KG1 (cell line): ENCODE results near the gene PCOLCE2.

Experiments
- DNase-seq: peaks from one replicate; lab custom pipeline; 2025; lab: John Stamatoyannopoulos, UW

PCOLCE2 gene

DNA sequence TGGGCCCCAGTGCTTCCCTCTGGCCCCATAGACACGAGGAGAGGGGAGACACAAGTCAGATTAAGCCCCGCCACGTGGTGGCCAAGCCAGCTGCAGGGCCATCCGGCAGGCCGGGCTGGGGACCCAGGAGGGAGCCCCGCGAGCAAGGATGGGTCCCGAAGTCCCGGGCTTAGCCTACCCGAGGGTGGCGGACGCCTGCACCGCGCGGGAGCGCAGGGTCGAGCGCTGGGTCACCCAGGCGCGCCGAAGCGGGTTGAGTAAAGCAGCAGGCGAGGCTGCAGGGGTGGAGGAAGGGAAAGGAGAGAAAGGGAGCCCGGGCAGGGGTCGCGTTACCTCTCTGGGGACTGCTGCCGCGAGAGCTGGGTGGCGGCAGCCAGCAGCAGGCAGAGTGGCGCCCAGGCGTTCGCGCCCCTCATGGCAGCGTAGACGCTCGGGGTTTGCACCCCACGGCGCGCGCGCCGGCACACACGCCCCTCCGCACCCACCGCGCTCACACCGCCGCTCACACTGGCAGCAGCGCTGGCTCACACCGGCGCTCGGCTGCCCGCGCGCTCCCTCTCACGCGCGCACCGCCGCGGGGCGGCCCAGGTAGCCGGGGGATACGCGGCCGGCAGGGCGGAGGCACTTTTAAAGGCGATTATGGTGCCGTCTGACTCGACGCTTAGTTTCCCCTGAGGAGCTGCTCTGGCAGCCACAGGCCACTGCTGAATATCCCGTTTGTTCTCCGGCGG, at the start of gene PCOLCE2:
PCOLCE2 (minus strand) TSS at position 603 of the 731 bp plus-strand sequence; CDS start at position 416, 187 bp downstream.
- no peak for DNase-seq

- no peak for DNase-seq
These were observed 47.1 kb upstream of the PCOLCE2 start for GRCh38 chr3:142935963-142936362.

- no peak for DNase-seq
These were observed 46.0 kb upstream of the PCOLCE2 start for GRCh38 chr3:142934887-142935269.

DNA sequence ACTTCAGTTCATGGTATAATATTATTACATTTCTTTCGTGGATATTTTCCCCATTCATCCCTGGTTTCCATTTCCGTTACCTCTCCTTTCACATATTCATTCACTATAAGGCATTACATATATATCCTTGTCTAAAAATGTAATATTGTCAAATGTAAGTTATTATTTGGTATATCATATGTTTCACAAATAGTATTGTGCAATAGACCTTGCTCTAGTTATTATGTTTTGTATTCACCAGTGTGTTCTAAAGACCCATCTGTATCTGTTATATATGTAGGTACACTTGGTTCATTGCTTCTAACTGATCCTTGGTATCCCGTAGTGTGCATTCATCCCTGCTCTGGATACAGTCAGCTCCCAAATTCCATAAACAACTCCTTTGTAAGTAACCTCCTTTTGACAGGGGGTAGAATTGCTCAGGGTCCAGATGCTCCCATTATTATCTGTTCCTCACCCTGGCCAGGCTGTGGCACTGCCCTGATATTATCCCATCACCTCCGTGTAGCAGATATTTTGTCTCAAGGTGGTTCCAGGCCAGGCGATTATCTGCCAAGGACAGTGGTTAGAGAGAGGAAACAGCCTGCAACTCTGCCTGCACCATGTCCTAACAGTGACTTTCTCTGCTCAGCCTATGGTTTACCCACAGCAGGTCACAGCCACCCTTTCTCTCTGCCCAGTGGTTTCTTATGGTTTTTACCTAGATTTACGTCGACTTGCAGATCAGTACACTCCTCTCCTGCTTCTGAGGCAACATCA, 45.4 kb upstream of the PCOLCE2 start:
- DNase-seq = no peak

GRCh38 chr3:142931222-142931621, 42.3 kb upstream of the PCOLCE2 start:
- DNase-seq = no peak

DNA sequence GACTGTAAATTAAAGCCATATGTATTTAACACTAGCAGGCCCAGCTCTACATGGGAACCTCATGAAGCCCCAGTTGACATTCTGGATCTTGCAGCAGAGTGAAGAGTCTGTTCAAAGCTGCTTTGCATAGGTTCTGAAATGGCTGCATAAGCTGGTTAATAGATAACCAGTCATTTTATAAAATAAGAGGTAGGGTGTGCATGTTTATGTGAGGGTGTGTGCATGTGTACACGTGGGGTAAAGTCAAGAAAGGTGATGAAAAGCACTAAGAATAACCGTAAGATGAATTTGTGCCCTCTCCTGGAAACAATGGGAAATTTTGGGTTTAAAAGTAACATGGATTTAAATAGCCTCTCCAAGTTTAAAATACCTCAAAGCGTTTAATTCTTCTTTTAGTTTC, 41.6 kb upstream of the PCOLCE2 start:
- no peak for DNase-seq

DNA sequence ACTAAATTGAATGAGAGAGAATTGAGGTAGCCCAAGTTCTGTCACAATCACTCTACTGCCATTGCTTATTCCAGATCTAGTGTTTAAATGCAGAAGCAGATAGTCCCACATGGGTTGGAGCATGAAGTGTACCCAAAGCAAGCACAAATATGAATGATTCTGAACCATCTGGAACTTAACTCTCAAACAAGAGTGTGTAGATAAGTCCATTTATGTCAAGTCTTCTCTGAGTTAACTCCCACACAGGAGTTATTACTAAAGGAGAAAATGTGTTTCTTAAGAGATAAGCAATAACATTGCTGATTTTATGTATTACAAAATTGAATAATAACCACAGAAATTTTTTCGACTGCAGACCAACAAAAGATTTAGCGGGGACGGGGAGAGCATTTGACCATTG, 41.0 kb upstream of the PCOLCE2 start:
- DNase-seq = no peak

DNA sequence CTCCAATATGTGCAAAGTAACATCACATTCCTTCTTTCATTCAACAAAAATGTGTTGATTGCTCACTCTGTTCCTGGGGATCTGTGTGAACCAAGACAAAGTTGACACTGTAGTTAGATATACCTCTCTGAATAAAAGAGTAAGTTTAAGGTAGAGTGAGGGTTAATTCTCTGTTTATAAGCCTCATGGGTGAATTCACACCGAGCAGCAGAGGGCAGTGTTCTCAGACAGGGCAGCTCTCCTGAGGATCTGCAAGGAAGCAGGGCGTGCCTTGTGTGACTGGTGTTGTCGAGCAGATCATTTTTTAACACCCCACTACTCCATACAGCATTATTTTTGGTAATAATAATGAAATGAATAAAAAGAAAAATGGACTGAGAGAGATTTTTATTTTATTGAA, 40.2 kb upstream of the PCOLCE2 start:
- DNase-seq = no peak

DNA sequence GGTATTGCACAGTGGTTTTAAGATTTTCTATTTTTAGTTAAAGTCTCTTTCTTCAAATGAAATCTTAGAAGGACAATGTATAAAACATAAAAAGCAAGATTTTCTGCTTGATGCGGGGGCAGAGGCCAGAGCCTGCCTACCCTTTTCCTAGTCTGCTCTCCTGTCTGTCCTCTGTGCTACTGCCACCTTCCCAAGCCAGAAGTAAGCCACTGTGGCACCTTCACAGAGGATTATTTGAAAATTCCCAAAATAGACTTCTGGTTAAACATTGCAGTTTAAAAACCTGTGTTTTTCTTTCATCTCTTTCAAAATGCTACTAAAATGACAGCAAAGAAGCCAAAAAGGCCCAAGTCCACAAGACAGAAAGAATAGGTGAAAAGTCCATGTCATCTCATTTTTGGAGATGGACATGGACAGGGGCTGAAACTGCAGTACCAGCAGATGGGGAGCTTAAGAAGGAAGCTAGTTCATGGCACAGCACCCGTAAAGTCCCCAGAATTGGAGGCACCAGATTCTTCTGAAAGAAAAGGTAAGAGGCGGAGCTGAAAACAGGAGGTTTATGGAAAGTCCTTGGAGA, 37.6 kb upstream of the PCOLCE2 start:
- no peak for DNase-seq

DNA sequence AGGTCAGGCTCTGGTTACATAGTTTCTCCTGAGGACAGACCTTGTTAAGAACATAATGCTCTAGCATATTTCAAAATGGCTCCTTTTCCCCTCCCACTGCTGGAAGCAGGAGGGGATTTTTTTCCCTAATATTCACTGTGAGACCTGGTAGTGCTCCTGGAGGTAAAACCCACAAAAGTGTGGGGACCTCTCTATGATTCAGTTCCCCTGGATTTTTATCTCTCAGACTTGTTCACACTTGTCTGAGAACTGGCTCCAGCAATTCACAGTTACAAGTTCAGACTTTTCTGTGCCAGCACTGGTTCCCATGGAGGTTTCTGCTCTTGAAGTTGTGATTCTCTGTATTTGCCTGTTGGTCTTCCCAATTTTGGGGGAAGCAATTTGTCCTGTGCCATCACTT, 36.3 kb upstream of the PCOLCE2 start:
- DNase-seq = no peak

DNA sequence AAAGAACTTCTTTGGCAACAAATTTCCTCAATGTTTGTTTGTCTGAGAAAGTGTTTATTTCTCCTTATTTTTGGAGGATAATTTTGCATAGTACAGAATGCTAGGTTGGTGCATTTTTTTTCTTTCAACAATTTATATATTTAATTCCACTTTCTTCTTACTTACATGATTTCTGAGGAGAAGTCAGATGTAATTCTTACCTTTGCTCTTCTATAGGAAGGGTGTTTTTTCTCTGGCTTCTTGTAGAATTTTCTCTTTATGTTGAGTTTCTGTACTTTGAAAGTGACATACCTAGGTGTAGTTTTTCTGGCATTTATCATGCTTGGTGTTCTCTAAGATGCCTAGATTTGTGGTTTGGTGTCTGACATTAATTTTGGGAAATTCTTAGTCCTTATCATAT, 34.8 kb upstream of the PCOLCE2 start:
- DNase-seq = no peak

GRCh38 chr3:142916605-142917004, 27.7 kb upstream of the PCOLCE2 start:
- no peak for DNase-seq

- no peak for DNase-seq
These were observed 26.8 kb upstream of the PCOLCE2 start for GRCh38 chr3:142915636-142916035.

DNA sequence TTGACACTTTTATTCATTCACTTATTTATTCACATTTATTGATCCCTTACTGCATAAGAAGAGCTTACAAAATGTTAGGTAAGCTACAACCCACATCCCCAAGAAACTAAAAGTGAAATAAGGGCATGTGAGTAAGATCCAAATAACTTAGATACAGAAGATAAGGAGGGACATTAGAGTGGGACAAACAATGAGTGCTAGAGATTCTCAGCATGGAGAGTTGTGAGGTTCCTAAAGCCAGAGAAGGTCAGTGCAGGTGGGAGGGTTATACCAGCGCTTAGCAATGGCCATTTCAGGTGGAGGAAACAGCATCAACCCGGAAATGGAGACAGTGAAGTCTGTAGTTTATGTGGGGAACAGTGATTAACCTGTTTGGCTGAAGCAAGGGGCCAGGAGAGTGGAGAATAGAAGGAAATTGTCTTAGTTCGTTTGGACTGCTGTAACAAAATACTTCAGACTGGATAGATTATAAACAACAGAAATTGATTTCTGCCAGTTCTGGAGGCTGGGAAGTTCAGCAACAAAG, 25.5 kb upstream of the PCOLCE2 start:
- no peak for DNase-seq

GRCh38 chr3:142913432-142913831, 24.5 kb upstream of the PCOLCE2 start:
- no peak for DNase-seq

DNA sequence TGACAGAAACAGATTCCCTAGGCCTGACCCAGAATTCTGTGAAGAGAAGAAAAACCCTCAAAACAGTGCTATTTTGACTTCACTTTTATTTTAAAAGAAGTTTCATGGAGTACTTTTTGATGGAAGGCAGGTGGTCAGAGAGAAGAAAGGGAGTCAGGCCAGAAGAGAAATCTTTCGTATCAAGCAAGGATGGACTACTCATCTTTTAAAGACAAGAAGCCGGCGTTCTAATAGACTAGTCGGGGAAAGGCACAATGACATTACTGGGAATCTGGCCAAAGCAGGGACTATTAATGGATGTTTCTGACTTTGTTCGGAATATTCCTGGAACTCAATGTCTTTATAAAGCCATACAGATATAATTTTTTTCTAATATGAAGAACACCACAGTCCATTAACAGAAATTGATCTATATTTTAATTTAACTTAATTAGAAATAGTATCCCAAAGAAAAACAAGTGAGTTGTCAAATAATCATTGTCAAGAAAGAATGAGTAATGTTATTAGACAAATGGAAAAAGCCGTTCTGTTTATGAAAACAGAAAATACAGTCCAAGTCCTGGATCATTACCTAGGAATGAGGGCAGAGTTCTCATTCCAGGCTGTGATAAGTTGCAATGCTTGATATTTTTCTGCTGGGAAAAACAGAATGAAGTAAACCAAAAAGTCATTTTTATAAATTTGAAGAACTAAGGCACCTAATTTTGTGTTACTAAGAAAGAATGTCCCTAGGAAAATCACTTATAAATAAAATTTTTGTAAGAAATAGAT, 23.7 kb upstream of the PCOLCE2 start:
- no peak for DNase-seq

DNA sequence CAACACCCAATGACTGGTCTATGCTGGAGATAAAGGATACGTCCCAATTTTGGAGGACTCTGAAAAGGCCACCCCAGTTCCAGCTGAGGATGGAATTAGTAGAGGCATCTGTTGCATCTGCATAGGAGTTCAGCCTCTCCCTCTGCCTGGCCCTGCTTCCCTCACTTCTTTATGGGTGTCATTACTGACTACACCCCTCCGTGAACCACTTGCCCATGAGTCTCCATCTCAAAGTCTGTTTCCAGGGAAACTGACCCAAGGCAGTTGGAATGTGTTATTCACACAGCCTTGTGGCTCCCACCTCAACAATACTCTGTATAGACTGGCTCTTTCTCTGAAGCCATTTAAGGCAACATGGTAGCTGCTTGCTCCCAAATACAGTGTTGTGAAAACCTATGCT, 21.4 kb upstream of the PCOLCE2 start:
- no peak for DNase-seq

- no peak for DNase-seq
These were observed 20.4 kb upstream of the PCOLCE2 start for GRCh38 chr3:142909282-142909681.

GRCh38 chr3:142907996-142908395, 19.1 kb upstream of the PCOLCE2 start:
- no peak for DNase-seq

DNA sequence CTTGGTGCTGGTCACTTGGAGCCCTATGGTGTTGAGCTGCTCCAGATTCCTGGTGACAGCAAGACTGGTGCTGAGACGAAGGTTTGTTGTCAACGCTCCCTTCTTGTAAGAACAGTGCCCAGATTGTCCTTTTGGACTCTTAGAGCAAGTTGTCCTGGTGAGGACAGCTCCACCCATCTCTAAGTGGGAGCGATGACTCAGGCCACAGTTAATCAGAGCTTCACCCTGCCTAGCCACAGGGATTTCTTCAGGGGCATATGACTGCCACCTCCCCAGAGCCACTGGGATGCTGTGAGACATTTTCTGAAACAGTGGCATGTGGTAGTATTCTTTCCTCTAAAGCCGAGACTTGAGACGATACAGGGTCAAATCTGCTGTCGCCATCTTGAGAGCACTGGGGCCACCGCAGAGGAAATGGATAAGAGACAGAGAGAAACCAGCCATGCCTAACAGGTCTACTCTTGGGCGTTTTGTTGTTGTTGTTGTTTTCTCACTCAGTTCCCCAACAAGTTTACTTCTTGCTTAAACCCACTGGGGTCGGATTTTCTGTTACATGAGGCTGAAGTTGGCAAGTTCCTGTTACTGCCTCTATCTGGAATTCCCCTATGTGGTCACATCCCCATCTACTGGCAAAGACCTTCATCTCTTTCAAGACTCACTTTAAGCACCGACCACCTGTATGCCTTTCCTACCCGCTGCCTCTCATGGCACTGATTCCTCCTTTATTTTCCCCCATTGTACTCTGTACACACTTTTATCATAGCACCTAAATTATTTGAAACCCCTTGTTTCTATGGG, 16.0 kb upstream of the PCOLCE2 start:
- DNase-seq = no peak

DNA sequence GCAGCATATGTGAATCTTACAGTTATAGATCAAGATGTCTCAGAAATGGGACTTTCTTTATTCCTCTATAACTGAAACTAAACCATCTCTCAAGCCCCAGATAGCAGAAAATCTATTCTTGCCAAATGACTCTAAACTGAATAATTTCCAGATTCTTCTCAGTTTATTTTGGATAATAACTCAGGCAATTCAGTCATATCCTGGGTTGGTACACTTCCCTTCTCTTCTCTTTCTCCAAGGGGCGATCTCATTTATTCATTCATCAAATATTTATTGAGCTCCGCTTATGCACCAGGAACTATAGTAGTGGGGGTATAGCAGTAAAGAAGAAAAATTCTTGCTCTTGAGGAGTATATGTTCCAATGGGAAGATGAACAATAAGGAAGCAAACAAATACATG, 13.5 kb upstream of the PCOLCE2 start:
- DNase-seq = no peak
